B cell (primary cell): Measurements from ENCODE around the gene APBA2.

Experiments
- CTCF ChIP-seq: fragments of 200-600 bp; IDR thresholded peaks from one replicate; pipeline ENCODE4 v1.8.0; 2022; ENCODE audit warnings: antibody characterized with exemption, mild to moderate bottlenecking
- EZH2 ChIP-seq: IDR thresholded peaks from 2 replicates; pipeline ENCODE4 v1.6.1; 2012; ENCODE audit warnings: borderline replicate concordance, low read depth, mild to moderate bottlenecking, moderate library complexity, low read length; ENCODE audit not compliant: insufficient read depth, poor library complexity, severe bottlenecking

- no peak for TF ChIP-seq CTCF
- TF ChIP-seq EZH2 = no peak
Measured at GRCh38 chr15:29110733-29111132, 225.0 kb downstream of the APBA2 start.
